ENCODE data around the gene EN1. TPM values are rescaled to one million over a fixed set of nuclear protein-coding genes. Genes with fewer than 3 reads are reported as not detected.

EN1 gene
- polyA plus RNA-seq, 2 of the 4 experiments (the other 2 are of a cell fraction), result 0.06 to 0.92 TPM

DNA sequence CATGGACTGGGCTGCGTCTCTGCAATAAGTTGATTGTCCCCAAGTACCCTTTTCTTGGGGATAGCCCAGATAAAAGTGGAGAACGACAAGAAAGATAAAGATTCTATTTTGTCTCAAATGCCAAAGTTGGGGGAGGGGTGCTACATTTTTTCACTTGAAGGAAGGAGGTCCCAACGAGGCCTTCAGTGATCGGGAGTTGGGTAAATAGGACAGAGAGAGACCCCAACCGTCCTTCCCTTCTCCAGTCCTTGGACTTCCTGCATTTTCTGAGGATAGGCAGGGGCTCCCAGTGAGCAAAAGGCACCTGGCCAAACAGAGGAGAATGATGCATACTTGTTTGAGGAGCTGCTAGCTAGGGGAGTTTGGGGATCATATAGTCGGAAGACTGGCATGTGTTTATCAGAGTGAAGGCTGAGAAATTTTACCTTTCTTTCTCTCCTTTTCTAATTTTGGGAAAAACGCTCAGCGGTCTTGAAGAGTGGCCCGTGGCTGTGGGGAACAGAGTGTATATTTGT lies 3.5 kb upstream of the EN1 start (continued):
- TF ChIP-seq, protein P1, sequence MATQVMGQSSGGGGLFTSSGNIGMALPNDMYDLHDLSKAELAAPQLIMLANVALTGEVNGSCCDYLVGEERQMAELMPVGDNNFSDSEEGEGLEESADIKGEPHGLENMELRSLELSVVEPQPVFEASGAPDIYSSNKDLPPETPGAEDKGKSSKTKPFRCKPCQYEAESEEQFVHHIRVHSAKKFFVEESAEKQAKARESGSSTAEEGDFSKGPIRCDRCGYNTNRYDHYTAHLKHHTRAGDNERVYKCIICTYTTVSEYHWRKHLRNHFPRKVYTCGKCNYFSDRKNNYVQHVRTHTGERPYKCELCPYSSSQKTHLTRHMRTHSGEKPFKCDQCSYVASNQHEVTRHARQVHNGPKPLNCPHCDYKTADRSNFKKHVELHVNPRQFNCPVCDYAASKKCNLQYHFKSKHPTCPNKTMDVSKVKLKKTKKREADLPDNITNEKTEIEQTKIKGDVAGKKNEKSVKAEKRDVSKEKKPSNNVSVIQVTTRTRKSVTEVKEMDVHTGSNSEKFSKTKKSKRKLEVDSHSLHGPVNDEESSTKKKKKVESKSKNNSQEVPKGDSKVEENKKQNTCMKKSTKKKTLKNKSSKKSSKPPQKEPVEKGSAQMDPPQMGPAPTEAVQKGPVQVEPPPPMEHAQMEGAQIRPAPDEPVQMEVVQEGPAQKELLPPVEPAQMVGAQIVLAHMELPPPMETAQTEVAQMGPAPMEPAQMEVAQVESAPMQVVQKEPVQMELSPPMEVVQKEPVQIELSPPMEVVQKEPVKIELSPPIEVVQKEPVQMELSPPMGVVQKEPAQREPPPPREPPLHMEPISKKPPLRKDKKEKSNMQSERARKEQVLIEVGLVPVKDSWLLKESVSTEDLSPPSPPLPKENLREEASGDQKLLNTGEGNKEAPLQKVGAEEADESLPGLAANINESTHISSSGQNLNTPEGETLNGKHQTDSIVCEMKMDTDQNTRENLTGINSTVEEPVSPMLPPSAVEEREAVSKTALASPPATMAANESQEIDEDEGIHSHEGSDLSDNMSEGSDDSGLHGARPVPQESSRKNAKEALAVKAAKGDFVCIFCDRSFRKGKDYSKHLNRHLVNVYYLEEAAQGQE (IDR thresholded peaks at IDR 0.05), result no peak
- no peak for TF ChIP-seq TP53 (CRISPR knock-in tag; IDR thresholded peaks at IDR 0.05)
- TF ChIP-seq FOSL2 (IDR thresholded peaks at IDR 0.05), result no peak
- TF ChIP-seq FOSL2 (CRISPR knock-in tag; IDR thresholded peaks at IDR 0.05), result no peak
- no peak for TF ChIP-seq RARB (CRISPR knock-in tag; IDR thresholded peaks at IDR 0.05)
- TF ChIP-seq, protein P2, sequence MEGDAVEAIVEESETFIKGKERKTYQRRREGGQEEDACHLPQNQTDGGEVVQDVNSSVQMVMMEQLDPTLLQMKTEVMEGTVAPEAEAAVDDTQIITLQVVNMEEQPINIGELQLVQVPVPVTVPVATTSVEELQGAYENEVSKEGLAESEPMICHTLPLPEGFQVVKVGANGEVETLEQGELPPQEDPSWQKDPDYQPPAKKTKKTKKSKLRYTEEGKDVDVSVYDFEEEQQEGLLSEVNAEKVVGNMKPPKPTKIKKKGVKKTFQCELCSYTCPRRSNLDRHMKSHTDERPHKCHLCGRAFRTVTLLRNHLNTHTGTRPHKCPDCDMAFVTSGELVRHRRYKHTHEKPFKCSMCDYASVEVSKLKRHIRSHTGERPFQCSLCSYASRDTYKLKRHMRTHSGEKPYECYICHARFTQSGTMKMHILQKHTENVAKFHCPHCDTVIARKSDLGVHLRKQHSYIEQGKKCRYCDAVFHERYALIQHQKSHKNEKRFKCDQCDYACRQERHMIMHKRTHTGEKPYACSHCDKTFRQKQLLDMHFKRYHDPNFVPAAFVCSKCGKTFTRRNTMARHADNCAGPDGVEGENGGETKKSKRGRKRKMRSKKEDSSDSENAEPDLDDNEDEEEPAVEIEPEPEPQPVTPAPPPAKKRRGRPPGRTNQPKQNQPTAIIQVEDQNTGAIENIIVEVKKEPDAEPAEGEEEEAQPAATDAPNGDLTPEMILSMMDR (IDR thresholded peaks at IDR 0.05), result no peak
- TF ChIP-seq E2F6 (IDR thresholded peaks at IDR 0.05; ENCODE audit: borderline replicate concordance, low read depth), result no peak
- no peak for TF ChIP-seq ZFP36 (IDR thresholded peaks at IDR 0.05; ENCODE audit: borderline replicate concordance, partially characterized antibody)

- 64% methylated on average over 31 of the region's 32 CpGs for WGBS (ENCODE audit: missing lambda C conversion rate)
- H3K4me3 ChIP-seq, result no peak overlapping the region
- peaks cover 7% of the 10 kb centered on the region; the same call in 2 of the 3 replicates for H3K4me1 ChIP-seq
- H3K27ac ChIP-seq, result no peak overlapping the region
- DNase-seq (ENCODE audit: low read depth in 1 of 2, low spot score in 1 of 2) (no peak), FAIRE-seq (no peak), ATAC-seq (no peak)
- ChIA-PET CTCF (interaction anchor here (0.5 to 1.4 kb wide), 2 partner anchors 251 to 477 kb away, joined by 3 to 4 read pairs; no protein-coding TSS in a partner anchor), POLR2A (no interaction called here)
- TF ChIP-seq NR3C1 (IDR thresholded peaks at IDR 0.05), result no peak
- TF ChIP-seq ELK1 (IDR thresholded peaks at IDR 0.05; ENCODE audit: low read depth, low read length), result no peak
- TF ChIP-seq, protein P3, sequence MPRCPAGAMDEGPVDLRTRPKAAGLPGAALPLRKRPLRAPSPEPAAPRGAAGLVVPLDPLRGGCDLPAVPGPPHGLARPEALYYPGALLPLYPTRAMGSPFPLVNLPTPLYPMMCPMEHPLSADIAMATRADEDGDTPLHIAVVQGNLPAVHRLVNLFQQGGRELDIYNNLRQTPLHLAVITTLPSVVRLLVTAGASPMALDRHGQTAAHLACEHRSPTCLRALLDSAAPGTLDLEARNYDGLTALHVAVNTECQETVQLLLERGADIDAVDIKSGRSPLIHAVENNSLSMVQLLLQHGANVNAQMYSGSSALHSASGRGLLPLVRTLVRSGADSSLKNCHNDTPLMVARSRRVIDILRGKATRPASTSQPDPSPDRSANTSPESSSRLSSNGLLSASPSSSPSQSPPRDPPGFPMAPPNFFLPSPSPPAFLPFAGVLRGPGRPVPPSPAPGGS (IDR thresholded peaks at IDR 0.05), result no peak
- TF ChIP-seq FOSL2 (IDR thresholded peaks at IDR 0.05), result no peak
- TF ChIP-seq FOSL2 (CRISPR knock-in tag; IDR thresholded peaks at IDR 0.05), result no peak
- no peak for TF ChIP-seq FOXS1 (CRISPR knock-in tag; IDR thresholded peaks at IDR 0.05)
- no peak for TF ChIP-seq CEBPB (IDR thresholded peaks at IDR 0.05)
- no peak for TF ChIP-seq TFCP2L1 (CRISPR knock-in tag; IDR thresholded peaks at IDR 0.05)
- no peak for TF ChIP-seq ZC3H11A (IDR thresholded peaks at IDR 0.05)
- no peak for TF ChIP-seq POLR2A (IDR thresholded peaks at IDR 0.05; ENCODE audit: low read length)
- no peak for TF ChIP-seq MYC (IDR thresholded peaks at IDR 0.05; ENCODE audit: borderline replicate concordance, low read length)
- TF ChIP-seq, protein P4, sequence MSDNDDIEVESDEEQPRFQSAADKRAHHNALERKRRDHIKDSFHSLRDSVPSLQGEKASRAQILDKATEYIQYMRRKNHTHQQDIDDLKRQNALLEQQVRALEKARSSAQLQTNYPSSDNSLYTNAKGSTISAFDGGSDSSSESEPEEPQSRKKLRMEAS (IDR thresholded peaks at IDR 0.05), result no peak
- no peak for TF ChIP-seq HES2 (IDR thresholded peaks at IDR 0.05)
- no peak for TF ChIP-seq NFE2L2 (conservative IDR thresholded peaks at IDR 0.05; ENCODE audit: low read length)
- no peak for TF ChIP-seq ZNF302 (CRISPR knock-in tag; IDR thresholded peaks at IDR 0.05)
- H3K4me2 ChIP-seq, result no peak overlapping the region
- no peaks in the 10 kb centered on the region for H3K9me3 ChIP-seq
These were observed 2.9 kb upstream of the EN1 start for GRCh38 chr2:118850168-118850900.

Measured in A549 (cell line).